ENCODE results near the gene MYBPC3. TPM values are rescaled to one million over a fixed set of nuclear protein-coding genes. Genes with fewer than 3 reads are reported as not detected.

Gene MYBPC3
- total RNA-seq, 1 donor from 2014 or later: not detected

Other genes with a start within 250 kb of the MYBPC3 start
- gene ARFGAP2, start 175.8 kb downstream of the MYBPC3 start, total RNA-seq: 115 and 116 TPM in 2 replicates
- gene PACSIN3, start 166.3 kb downstream of the MYBPC3 start, total RNA-seq: 2.9 and 3.4 TPM in 2 replicates
- gene DDB2, start 137.7 kb downstream of the MYBPC3 start, total RNA-seq: 107 and 121 TPM in 2 replicates
- gene ACP2, start 103.9 kb downstream of the MYBPC3 start, total RNA-seq: 41.7 and 45.3 TPM in 2 replicates
- 7.5 and 9.0 TPM in 2 replicates for gene NR1H3, start 94.7 kb downstream of the MYBPC3 start, total RNA-seq
- 82.5 and 88.1 TPM in 2 replicates for gene MADD, start 82.6 kb downstream of the MYBPC3 start, total RNA-seq
- gene SPI1, start 25.8 kb upstream of the MYBPC3 start, total RNA-seq: 0.15 TPM in 1 of 2 replicates, not detected in the other
- gene SLC39A13, start 55.9 kb upstream of the MYBPC3 start, total RNA-seq: 26.3 and 31.0 TPM in 2 replicates
- 159 and 168 TPM in 2 replicates for gene PSMC3, start 73.7 kb upstream of the MYBPC3 start, total RNA-seq
- gene RAPSN, start 96.4 kb upstream of the MYBPC3 start, total RNA-seq: 0.71 and 1.4 TPM in 2 replicates
- 116 and 125 TPM in 2 replicates for gene CELF1, start 200.4 kb upstream of the MYBPC3 start, total RNA-seq
- gene PTPMT1, start 212.9 kb upstream of the MYBPC3 start, total RNA-seq: 38.0 and 41.5 TPM in 2 replicates
- 21.2 and 21.3 TPM in 2 replicates for gene KBTBD4, start 226.3 kb upstream of the MYBPC3 start, total RNA-seq
- 106 and 114 TPM in 2 replicates for gene NDUFS3, start 226.4 kb upstream of the MYBPC3 start, total RNA-seq
- gene FAM180B, start 234.0 kb upstream of the MYBPC3 start, total RNA-seq: 0.15 TPM in 1 of 2 replicates, not detected in the other
- gene C1QTNF4, start 241.7 kb upstream of the MYBPC3 start, total RNA-seq: 0.49 and 0.68 TPM in 2 replicates

All from T-helper 1 cell treated with Interleukin-12 subunit alpha and Interleukin-12 subunit beta and Interleukin-4 antibody, amounts not matched to agents 30 ng/mL and 1 ng/mL, for 36 hours (primary cell).